Stimulated activated CD4-positive, alpha-beta T cell treated with anti-CD3 and anti-CD28 coated beads, Interleukin-12 subunit alpha, Interleukin-12 subunit beta, amount 100 ng/mL, for 24 hours (primary cell): ENCODE measurements around the gene FAU.
A peak's percentile ranks its signal among the peaks of the same experiment; 100 is the strongest.

Source experiments
- DNase-seq, 2 experiments: peaks; one replicate each; pipeline ENCODE4 v3.0.0-alpha.2; 2020; ENCODE audit warnings: low read depth in 2 of 2

FAU gene

GRCh38 chr11:65135633-65136145 lies 13.8 kb upstream of the FAU start:
- no peak for DNase-seq

- DNase-seq = peak; percentile 66 to 72
These were observed 13.2 kb upstream of the FAU start for GRCh38 chr11:65134952-65135632.

GRCh38 chr11:65134240-65134951 lies 12.5 kb upstream of the FAU start, which contains the start of gene SYVN1:
Gene SYVN1, minus strand, starts transcription at chr11:65134519. Its CDS starts 918 bp downstream, at chr11:65133601.
- DNase-seq = peak; percentile 87 to 90

GRCh38 chr11:65133724-65134123 lies 11.8 kb upstream of the FAU start:
- DNase-seq = no peak

GRCh38 chr11:65132988-65133700 lies 11.2 kb upstream of the FAU start:
- peak in 1 of 2 experiments; percentile 66 for DNase-seq

- DNase-seq = no peak
These were observed 10.5 kb upstream of the FAU start for GRCh38 chr11:65132238-65132987.

- no peak for DNase-seq
These were observed 9.9 kb upstream of the FAU start for GRCh38 chr11:65131895-65132237.

GRCh38 chr11:65131417-65131776 lies 9.5 kb upstream of the FAU start:
- no peak for DNase-seq

- DNase-seq = no peak
These were observed 8.9 kb upstream of the FAU start for GRCh38 chr11:65130631-65131416.

- no peak for DNase-seq
These were observed 7.9 kb upstream of the FAU start for GRCh38 chr11:65129649-65130441.

GRCh38 chr11:65128182-65129145 lies 6.5 kb upstream of the FAU start:
- no peak for DNase-seq

GRCh38 chr11:65127473-65128181 lies 5.7 kb upstream of the FAU start:
- DNase-seq = no peak

GRCh38 chr11:65126624-65127274 lies 4.8 kb upstream of the FAU start:
- DNase-seq = no peak

- no peak for DNase-seq
These were observed 3.5 kb upstream of the FAU start for GRCh38 chr11:65125197-65126056.

- DNase-seq = no peak
These were observed 2.7 kb upstream of the FAU start for GRCh38 chr11:65124480-65125196.

GRCh38 chr11:65121447-65121864 lies 478 bp downstream of the FAU start:
- no peak for DNase-seq
